Mesendoderm (in vitro differentiated cells): ENCODE data around the gene ADAMTS16. TPM values are rescaled to one million over a fixed set of nuclear protein-coding genes. Genes with fewer than 3 reads are reported as not detected.

ENCODE experiments used
- DNase-seq: peaks from one replicate; pipeline ENCODE4 v3.0.0; 2013
- H2AK5ac ChIP-seq: 2 replicates; pipeline ENCODE4 v1.6.1; 2013; ENCODE audit warnings: low read length, inconsistent platforms
- H2BK120ac ChIP-seq: 2 replicates; pipeline ENCODE4 v1.6.1; 2013; ENCODE audit warnings: low read depth, mild to moderate bottlenecking, low read length, moderate library complexity, mixed read lengths
- H2BK15ac ChIP-seq: replicated peaks from 2 replicates; pipeline ENCODE4 v1.6.1; 2013; ENCODE audit warnings: low read depth, mild to moderate bottlenecking, moderate library complexity
- H2BK5ac ChIP-seq: 2 replicates; pipeline ENCODE4 v1.6.1; 2013; ENCODE audit warnings: low read length, inconsistent platforms
- H3K18ac ChIP-seq: 2 replicates; pipeline ENCODE4 v1.6.1; 2013; ENCODE audit warnings: mild to moderate bottlenecking, low read length, mixed read lengths
- H3K23ac ChIP-seq: one replicate; pipeline ENCODE4 v1.6.1; 2013; ENCODE audit warnings: low read length
- H3K27ac ChIP-seq: 2 replicates; pipeline ENCODE4 v1.5.1; 2013; ENCODE audit warnings: low read depth, mild to moderate bottlenecking, inconsistent platforms, low read length, moderate library complexity
- H3K27me3 ChIP-seq: 2 replicates; pipeline ENCODE4 v1.6.1; 2013; ENCODE audit warnings: low read length, control low read depth, mild to moderate bottlenecking, inconsistent platforms; ENCODE audit not compliant: insufficient read depth, poor library complexity
- H3K36me3 ChIP-seq: 2 replicates; pipeline ENCODE4 v1.6.1; 2013; ENCODE audit warnings: low read length, inconsistent platforms; ENCODE audit not compliant: control insufficient read depth, insufficient read depth
- H3K4ac ChIP-seq: one replicate; pipeline ENCODE4 v1.6.1; 2013; ENCODE audit warnings: low read depth, mild to moderate bottlenecking, low read length, moderate library complexity
- H3K4me1 ChIP-seq: 2 replicates; pipeline ENCODE4 v1.6.1; 2013; ENCODE audit warnings: low read depth, low read length, inconsistent platforms; ENCODE audit not compliant: control insufficient read depth
- H3K4me2 ChIP-seq: 2 replicates; pipeline ENCODE4 v1.6.1; 2013; ENCODE audit warnings: low read length
- H3K4me3 ChIP-seq: 2 replicates; pipeline ENCODE4 v1.5.1; 2013; ENCODE audit warnings: mild to moderate bottlenecking, low read length
- H3K56ac ChIP-seq: one replicate; pipeline ENCODE4 v1.6.1; 2013; ENCODE audit warnings: low read length
- H3K79me1 ChIP-seq: 2 replicates; pipeline ENCODE4 v1.6.1; 2013; ENCODE audit warnings: low read length, inconsistent platforms
- H3K79me2 ChIP-seq: 2 replicates; pipeline ENCODE4 v1.6.1; 2013; ENCODE audit warnings: mild to moderate bottlenecking, low read length; ENCODE audit not compliant: control insufficient read depth, insufficient read depth
- H3K9ac ChIP-seq: 2 replicates; pipeline ENCODE4 v1.6.1; 2013; ENCODE audit warnings: low read length, inconsistent platforms
- H4K5ac ChIP-seq: one replicate; pipeline ENCODE4 v1.6.1; 2013; ENCODE audit warnings: low read length
- H4K8ac ChIP-seq: one replicate; pipeline ENCODE4 v1.6.1; 2013; ENCODE audit warnings: low read depth, mild to moderate bottlenecking, control low read depth, low read length, moderate library complexity
- WGBS: extraction: QIAGEN DNeasy Blood & Tissue Kit; methylation state at CpG from one replicate; pipeline ENCODE4 v1.1.7; 2013; ENCODE audit warnings: low lambda C conversion rate, missing lambda C conversion rate; ENCODE audit not compliant: insufficient coverage; ENCODE audit errors: extremely low coverage; 5-methylcytosine and 5-hydroxymethylcytosine counted together
- polyA plus RNA-seq, 2 experiments: library from polyadenylated mRNA; stranded (reverse); fragments of 200-250 nt; gene quantifications; one replicate each; pipeline ENCODE4 v1.2.3, GENCODE V29; 2013

Gene ADAMTS16, protein sequence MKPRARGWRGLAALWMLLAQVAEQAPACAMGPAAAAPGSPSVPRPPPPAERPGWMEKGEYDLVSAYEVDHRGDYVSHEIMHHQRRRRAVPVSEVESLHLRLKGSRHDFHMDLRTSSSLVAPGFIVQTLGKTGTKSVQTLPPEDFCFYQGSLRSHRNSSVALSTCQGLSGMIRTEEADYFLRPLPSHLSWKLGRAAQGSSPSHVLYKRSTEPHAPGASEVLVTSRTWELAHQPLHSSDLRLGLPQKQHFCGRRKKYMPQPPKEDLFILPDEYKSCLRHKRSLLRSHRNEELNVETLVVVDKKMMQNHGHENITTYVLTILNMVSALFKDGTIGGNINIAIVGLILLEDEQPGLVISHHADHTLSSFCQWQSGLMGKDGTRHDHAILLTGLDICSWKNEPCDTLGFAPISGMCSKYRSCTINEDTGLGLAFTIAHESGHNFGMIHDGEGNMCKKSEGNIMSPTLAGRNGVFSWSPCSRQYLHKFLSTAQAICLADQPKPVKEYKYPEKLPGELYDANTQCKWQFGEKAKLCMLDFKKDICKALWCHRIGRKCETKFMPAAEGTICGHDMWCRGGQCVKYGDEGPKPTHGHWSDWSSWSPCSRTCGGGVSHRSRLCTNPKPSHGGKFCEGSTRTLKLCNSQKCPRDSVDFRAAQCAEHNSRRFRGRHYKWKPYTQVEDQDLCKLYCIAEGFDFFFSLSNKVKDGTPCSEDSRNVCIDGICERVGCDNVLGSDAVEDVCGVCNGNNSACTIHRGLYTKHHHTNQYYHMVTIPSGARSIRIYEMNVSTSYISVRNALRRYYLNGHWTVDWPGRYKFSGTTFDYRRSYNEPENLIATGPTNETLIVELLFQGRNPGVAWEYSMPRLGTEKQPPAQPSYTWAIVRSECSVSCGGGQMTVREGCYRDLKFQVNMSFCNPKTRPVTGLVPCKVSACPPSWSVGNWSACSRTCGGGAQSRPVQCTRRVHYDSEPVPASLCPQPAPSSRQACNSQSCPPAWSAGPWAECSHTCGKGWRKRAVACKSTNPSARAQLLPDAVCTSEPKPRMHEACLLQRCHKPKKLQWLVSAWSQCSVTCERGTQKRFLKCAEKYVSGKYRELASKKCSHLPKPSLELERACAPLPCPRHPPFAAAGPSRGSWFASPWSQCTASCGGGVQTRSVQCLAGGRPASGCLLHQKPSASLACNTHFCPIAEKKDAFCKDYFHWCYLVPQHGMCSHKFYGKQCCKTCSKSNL
- 5.5 TPM for polyA plus RNA-seq (2013, experiment 1 of 2)
- 5.8 TPM for polyA plus RNA-seq (2013, experiment 2 of 2)

- Histone ChIP-seq H3K4me3 (peak within 1 kb of the TSS; percentile 38), H4K5ac (no peak within 1 kb of the TSS)
- peak; percentile 33 for DNase-seq
Measured at GRCh38 chr5:5139777-5140478, at the start of gene ADAMTS16. TSS of gene ADAMTS16 (plus strand) at chr5:5140330. CDS start at chr5:5140468, 138 bp downstream.

DNA sequence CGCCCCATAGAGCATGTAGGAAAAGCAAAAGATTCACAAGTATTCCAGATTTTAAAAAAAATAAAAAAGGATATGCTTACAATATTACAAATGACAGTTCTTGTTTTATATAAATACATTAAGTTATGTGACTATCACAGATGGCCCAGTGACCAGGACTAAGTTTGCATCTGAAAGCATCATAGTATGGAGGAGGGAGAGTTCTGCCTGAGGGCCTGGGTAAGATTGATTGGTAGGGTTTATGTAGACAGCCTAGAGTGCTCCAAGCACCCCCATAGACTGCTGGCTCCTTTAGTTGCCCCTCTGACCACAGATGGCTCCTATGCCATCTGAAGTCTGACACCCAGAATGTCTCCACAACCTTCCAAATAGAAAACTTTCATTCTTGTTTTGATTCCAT lies 48.0 kb upstream of the ADAMTS16 start:
- Histone ChIP-seq H3K27me3 (no peaks in the 10 kb centered on the region), H3K4me3 (no peak overlapping the region), H3K4me1 (no peaks in the 10 kb centered on the region), H3K27ac (no peak overlapping the region), H3K79me1 (no peaks in the 10 kb centered on the region), H4K8ac (no peak overlapping the region), H2BK15ac (no peak overlapping the region), H3K36me3 (no peaks in the 10 kb centered on the region), H2AK5ac (no peak overlapping the region), H3K23ac (no peak overlapping the region), H3K56ac (no peak overlapping the region), H3K9ac (no peak overlapping the region), H3K18ac (no peak overlapping the region), H4K5ac (no peak overlapping the region), H3K79me2 (no peaks in the 10 kb centered on the region), H2BK120ac (no peak overlapping the region), H3K4ac (no peak overlapping the region), H3K4me2 (no peak overlapping the region), H2BK5ac (no peak overlapping the region)
- no CpG with 5 or more reads among the region's 1 CpG for WGBS
- no peak for DNase-seq

More at GRCh38 chr5:5139777-5140478, at the start of gene ADAMTS16:
- H3K9ac ChIP-seq = peak within 1 kb of the TSS; percentile 51
- no peak within 1 kb of the TSS for H3K4ac ChIP-seq
- no peak within 1 kb of the TSS for H2BK120ac ChIP-seq
- WGBS = no CpG with 5 or more reads among the region's 76 CpGs
- no peaks in the 10 kb centered on the region for H3K79me1 ChIP-seq
- peak within 1 kb of the TSS; percentile 66 for H3K23ac ChIP-seq
- no peaks in the 10 kb centered on the region for H3K4me1 ChIP-seq
- H3K27me3 ChIP-seq = peaks cover 8% of the 10 kb centered on the region
- no peaks in the 10 kb centered on the region for H3K79me2 ChIP-seq
- H3K4me2 ChIP-seq = peak within 1 kb of the TSS; percentile 90
- no peaks in the 10 kb centered on the region for H3K36me3 ChIP-seq
- H3K27ac ChIP-seq = no peak within 1 kb of the TSS
- no peak within 1 kb of the TSS for H4K8ac ChIP-seq
- no peak within 1 kb of the TSS for H2BK15ac ChIP-seq
- no peak within 1 kb of the TSS for H3K18ac ChIP-seq
- no peak within 1 kb of the TSS for H2AK5ac ChIP-seq
- H2BK5ac ChIP-seq = no peak within 1 kb of the TSS
- peak within 1 kb of the TSS; percentile 83 for H3K56ac ChIP-seq

- Histone ChIP-seq H4K8ac (no peak overlapping the region), H3K4me1 (no peaks in the 10 kb centered on the region), H3K27me3 (no peaks in the 10 kb centered on the region), H3K56ac (no peak overlapping the region), H3K79me1 (no peaks in the 10 kb centered on the region), H3K27ac (no peak overlapping the region), H3K36me3 (no peaks in the 10 kb centered on the region), H3K23ac (no peak overlapping the region), H2BK120ac (no peak overlapping the region), H3K4ac (no peak overlapping the region), H4K5ac (no peak overlapping the region), H2BK5ac (no peak overlapping the region), H2AK5ac (no peak overlapping the region), H2BK15ac (no peak overlapping the region), H3K4me2 (no peak overlapping the region), H3K9ac (no peak overlapping the region), H3K79me2 (no peaks in the 10 kb centered on the region), H3K18ac (no peak overlapping the region), H3K4me3 (no peak overlapping the region)
- no CpG with 5 or more reads among the region's 4 CpGs for WGBS
- DNase-seq = no peak
Measured at GRCh38 chr5:5100635-5101034, 39.5 kb upstream of the ADAMTS16 start.

- H4K5ac ChIP-seq = no peak overlapping the region
- no peak overlapping the region for H4K8ac ChIP-seq
- H3K79me2 ChIP-seq = no peaks in the 10 kb centered on the region
- no peak overlapping the region for H3K9ac ChIP-seq
- no peaks in the 10 kb centered on the region for H3K4me1 ChIP-seq
- no peak overlapping the region for H3K23ac ChIP-seq
- H3K56ac ChIP-seq = no peak overlapping the region
- no peak overlapping the region for H2BK120ac ChIP-seq
- H3K18ac ChIP-seq = no peak overlapping the region
- H3K4me2 ChIP-seq = no peak overlapping the region
- WGBS = no CpG with 5 or more reads among the region's 2 CpGs
- no peak overlapping the region for H3K4me3 ChIP-seq
- H2BK5ac ChIP-seq = no peak overlapping the region
- no peaks in the 10 kb centered on the region for H3K27me3 ChIP-seq
- no peak overlapping the region for H2AK5ac ChIP-seq
- DNase-seq = no peak
- H3K36me3 ChIP-seq = no peaks in the 10 kb centered on the region
- no peak overlapping the region for H3K4ac ChIP-seq
- no peaks in the 10 kb centered on the region for H3K79me1 ChIP-seq
- H3K27ac ChIP-seq = no peak overlapping the region
- no peak overlapping the region for H2BK15ac ChIP-seq
Measured at GRCh38 chr5:5101676-5102075, 38.5 kb upstream of the ADAMTS16 start.

- Histone ChIP-seq H3K4me1 (no peaks in the 10 kb centered on the region), H3K79me1 (no peaks in the 10 kb centered on the region), H4K5ac (no peak overlapping the region), H3K27ac (no peak overlapping the region), H3K9ac (no peak overlapping the region), H3K79me2 (no peaks in the 10 kb centered on the region), H4K8ac (no peak overlapping the region), H2AK5ac (no peak overlapping the region), H3K4ac (no peak overlapping the region), H3K56ac (no peak overlapping the region), H3K18ac (no peak overlapping the region), H3K27me3 (no peaks in the 10 kb centered on the region), H3K4me3 (no peak overlapping the region), H3K23ac (no peak overlapping the region), H2BK5ac (no peak overlapping the region), H2BK120ac (no peak overlapping the region), H2BK15ac (no peak overlapping the region), H3K4me2 (no peak overlapping the region), H3K36me3 (no peaks in the 10 kb centered on the region)
- no CpG with 5 or more reads among the region's 4 CpGs for WGBS
- no peak for DNase-seq
Measured at GRCh38 chr5:5103245-5103644, 36.9 kb upstream of the ADAMTS16 start.
